Spleen (tissue), 11 donors: ENCODE data around the gene ZNF467. TPM values are rescaled to one million over a fixed set of nuclear protein-coding genes. Genes with fewer than 3 reads are reported as not detected.

ENCODE experiments used
- DNase-seq: peaks from one replicate; pipeline ENCODE4 v3.0.0-alpha.2; 2020
- H3K27ac ChIP-seq, 8 donors: fragments of 200-600 bp; sonication (generic) in 7 of 8; 1 replicate in 4 of 8; 2 replicates in 4 of 8; pipeline versions ENCODE4 v1.5.0 to v1.8.0; 2016 to 2021; ENCODE audit warnings: inconsistent platforms in 4 of 8, mild to moderate bottlenecking in 4 of 8, moderate library complexity in 1 of 8
- H3K27me3 ChIP-seq, 7 donors: fragments of 200-600 bp; sonication (generic) in 6 of 7; replicated peaks in 1 of 7; 1 replicate in 4 of 7; 2 replicates in 3 of 7; pipeline versions ENCODE4 v1.5.0 to v1.8.0; 2016 to 2021; ENCODE audit warnings: inconsistent platforms in 3 of 7, mild to moderate bottlenecking in 1 of 7
- H3K36me3 ChIP-seq, 6 donors: fragments of 200-600 bp; sonication (generic) in 5 of 6; 1 replicate in 4 of 6; 2 replicates in 2 of 6; pipeline versions ENCODE4 v1.5.0 to v1.8.0; 2016 to 2021; ENCODE audit warnings: inconsistent platforms in 2 of 6
- H3K4me1 ChIP-seq, 6 donors: fragments of 200-600 bp; sonication (generic) in 5 of 6; 1 replicate in 3 of 6; 2 replicates in 3 of 6; pipeline versions ENCODE4 v1.5.0 to v1.8.0; 2016 to 2021; ENCODE audit warnings: inconsistent platforms in 3 of 6
- H3K4me3 ChIP-seq, 8 donors: fragments of 200-600 bp; sonication (generic) in 7 of 8; 1 replicate in 4 of 8; 2 replicates in 4 of 8; pipeline versions ENCODE4 v1.5.0 to v1.8.0; 2016 to 2021; ENCODE audit warnings: inconsistent platforms in 4 of 8, mild to moderate bottlenecking in 4 of 8, moderate library complexity in 2 of 8
- H3K9me3 ChIP-seq, 8 donors: fragments of 200-600 bp; sonication (generic) in 7 of 8; 1 replicate in 4 of 8; 2 replicates in 4 of 8; pipeline versions ENCODE4 v1.5.0 to v1.8.0; 2016 to 2021; ENCODE audit warnings: inconsistent platforms in 4 of 8
- POLR2A ChIP-seq, 3 donors: fragments of 450-650 bp; IDR thresholded peaks; one replicate each; pipeline ENCODE4 v1.5.1; 2017; ENCODE audit warnings: antibody characterized with exemption in 3 of 3, mild to moderate bottlenecking in 1 of 3
- POLR2AphosphoS5 ChIP-seq, 3 donors: sonication (generic); formaldehyde crosslinking; IDR thresholded peaks; one replicate each; pipeline ENCODE4 v1.5.1; 2017; ENCODE audit warnings: antibody characterized with exemption in 3 of 3
- WGBS, 5 donors: extraction: QIAGEN DNeasy Blood & Tissue Kit in 3 of 5; methylation state at CpG; one replicate each; pipeline versions ENCODE4 v1.1.5 to v1.1.7; 2013 to 2018; 5-methylcytosine and 5-hydroxymethylcytosine counted together
- intact Hi-C: fragments of 100-400 bp; cut with DNase I; formaldehyde crosslinking; loops from one replicate; pipeline ENCODE4 v1.15.0; 2023; ENCODE audit warnings: low total_unique reads
- polyA plus RNA-seq, 3 donors: library from polyadenylated mRNA; stranded (reverse); fragments of 200-250 nt; gene quantifications; one replicate each; pipeline ENCODE4 v1.2.1, GENCODE V29; 2013
- total RNA-seq, 7 donors: library from RNA; depleted of rRNA in 3 of 7; stranded (reverse); fragments of >200 nt in 3 of 7; fragmentation: NEBNext Ultra II Directional in 4 of 7; extraction: Animal tissue kit (Norgen Biotek cat#: 25700) in 4 of 7; gene quantifications; one replicate each; pipeline versions ENCODE4 v1.1.0 to v1.2.1, GENCODE V29; 2016 to 2021
- TF ChIP-seq, protein P1 (sequence below), 11 experiments: fragments of 200-600 bp in 7 of 11; fragments of 450-650 bp in 4 of 11; sonication (generic) in 4 of 11; IDR thresholded peaks in 8 of 11; conservative IDR thresholded peaks in 3 of 11; 1 replicate in 7 of 11; 2 replicates in 4 of 11; pipeline versions ENCODE4 v1.4.0 to v1.8.0; 2016 to 2021; ENCODE audit warnings: antibody characterized with exemption in 11 of 11, inconsistent platforms in 4 of 11, mild to moderate bottlenecking in 1 of 11
- donor health status: healthy with polysubstance abuse.
- donor health status: DM: no; HTN: no; CAD: no; lungs with moderate emphysema.
- donor health status: DM: no; HTN: no; CAD: no.
- donor health status: Bipolar disorder and iron deficiency.
- donor health status: healthy.
- donor health status: DM: no; HTN: no; CAD: no.
- donor health status: DM: yes; HTN: yes; CAD: no.

ZNF467 gene
- total and polyA plus RNA-seq, 10 donors = 6.0 to 48.5 (median 31.3) TPM

GRCh38 chr7:149716007-149716931 is 57.1 kb downstream of the ZNF467 start:
- H3K9me3 ChIP-seq = peaks cover 0 to 16% (median 9%) of the 10 kb centered on the region in 8 donors
- intact Hi-C loops = no loop called here
- H3K4me3 ChIP-seq = peak overlapping the region in 3 of 8 donors; percentile 66 to 92 (median 82)
- no peaks in the 10 kb centered on the region for H3K27me3 ChIP-seq
- peak; percentile 77 for DNase-seq
- H3K27ac ChIP-seq = peak overlapping the region in 3 of 8 donors; percentile 71 to 81 (median 74)
- peaks cover 0 to 23% (median 8%) of the 10 kb centered on the region in 6 donors for H3K36me3 ChIP-seq
- 76 to 86% (median 84%) methylated on average over 11 of the region's 11 CpGs for WGBS, 5 donors
- H3K4me1 ChIP-seq = peaks cover 7 to 46% (median 22%) of the 10 kb centered on the region in 6 donors
- TF ChIP-seq POLR2A (IDR thresholded peaks at IDR 0.05) = no peak
- TF ChIP-seq, protein P1, sequence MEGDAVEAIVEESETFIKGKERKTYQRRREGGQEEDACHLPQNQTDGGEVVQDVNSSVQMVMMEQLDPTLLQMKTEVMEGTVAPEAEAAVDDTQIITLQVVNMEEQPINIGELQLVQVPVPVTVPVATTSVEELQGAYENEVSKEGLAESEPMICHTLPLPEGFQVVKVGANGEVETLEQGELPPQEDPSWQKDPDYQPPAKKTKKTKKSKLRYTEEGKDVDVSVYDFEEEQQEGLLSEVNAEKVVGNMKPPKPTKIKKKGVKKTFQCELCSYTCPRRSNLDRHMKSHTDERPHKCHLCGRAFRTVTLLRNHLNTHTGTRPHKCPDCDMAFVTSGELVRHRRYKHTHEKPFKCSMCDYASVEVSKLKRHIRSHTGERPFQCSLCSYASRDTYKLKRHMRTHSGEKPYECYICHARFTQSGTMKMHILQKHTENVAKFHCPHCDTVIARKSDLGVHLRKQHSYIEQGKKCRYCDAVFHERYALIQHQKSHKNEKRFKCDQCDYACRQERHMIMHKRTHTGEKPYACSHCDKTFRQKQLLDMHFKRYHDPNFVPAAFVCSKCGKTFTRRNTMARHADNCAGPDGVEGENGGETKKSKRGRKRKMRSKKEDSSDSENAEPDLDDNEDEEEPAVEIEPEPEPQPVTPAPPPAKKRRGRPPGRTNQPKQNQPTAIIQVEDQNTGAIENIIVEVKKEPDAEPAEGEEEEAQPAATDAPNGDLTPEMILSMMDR (IDR thresholded peaks at IDR 0.05 in 8 of 11, conservative IDR thresholded peaks at IDR 0.05 in 3 of 11) = no peak
- no peak for TF ChIP-seq POLR2AphosphoS5 (IDR thresholded peaks at IDR 0.05)

DNA sequence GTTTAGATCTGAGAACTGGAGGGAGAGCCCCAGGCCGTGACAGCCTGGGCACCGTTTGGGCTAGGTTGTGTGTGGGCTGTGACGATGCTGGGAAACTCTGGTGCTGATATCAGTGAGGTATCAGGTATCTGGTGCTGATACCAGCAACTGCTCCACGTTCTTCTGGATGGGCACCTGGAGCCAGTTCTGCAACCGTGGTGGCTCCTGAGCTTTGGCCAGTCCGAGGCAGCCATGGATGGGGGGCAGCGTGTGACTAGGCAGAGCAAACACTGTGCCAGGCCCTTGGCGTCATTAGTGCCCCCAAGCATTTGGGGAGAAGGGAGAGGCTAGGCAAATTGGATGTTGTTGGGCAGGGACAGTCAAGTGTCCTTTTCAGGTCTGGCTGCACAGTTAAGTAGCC is 57.9 kb downstream of the ZNF467 start:
- Histone ChIP-seq H3K4me1 (peaks cover 7 to 45% (median 22%) of the 10 kb centered on the region in 6 donors), H3K4me3 (peak overlapping the region; percentile 59 to 92 (median 65)), H3K36me3 (peaks cover 0 to 15% (median under 1%) of the 10 kb centered on the region in 6 donors), H3K27ac (peak overlapping the region in 6 of 8 donors; percentile 8 to 81 (median 72)), H3K9me3 (peaks cover 4 to 24% (median 17%) of the 10 kb centered on the region in 8 donors), H3K27me3 (no peaks in the 10 kb centered on the region)
- 55 to 68% (median 64%) methylated on average over 6 to 8 of the region's 8 CpGs for WGBS, 5 donors
- no peak for TF ChIP-seq POLR2A (IDR thresholded peaks at IDR 0.05)
- TF ChIP-seq, protein P1 (IDR thresholded peaks at IDR 0.05 in 8 of 11, conservative IDR thresholded peaks at IDR 0.05 in 3 of 11) = no peak
- no peak for TF ChIP-seq POLR2AphosphoS5 (IDR thresholded peaks at IDR 0.05)
- intact Hi-C loops = no loop called here
- DNase-seq = peak; percentile 80

GRCh38 chr7:149714910-149715471 is 58.4 kb downstream of the ZNF467 start:
- intact Hi-C loops = no loop called here
- Histone ChIP-seq H3K27me3 (no peaks in the 10 kb centered on the region), H3K9me3 (peaks cover 5 to 29% (median 22%) of the 10 kb centered on the region in 8 donors), H3K4me3 (peak overlapping the region; percentile 59 to 92 (median 65)), H3K27ac (peak overlapping the region; percentile 8 to 81 (median 59)), H3K4me1 (peaks cover 7 to 40% (median 22%) of the 10 kb centered on the region in 6 donors), H3K36me3 (peaks cover 0 to 10% (median 0%) of the 10 kb centered on the region in 6 donors)
- TF ChIP-seq POLR2A (IDR thresholded peaks at IDR 0.05) = no peak
- TF ChIP-seq, protein P1 (IDR thresholded peaks at IDR 0.05 in 8 of 11, conservative IDR thresholded peaks at IDR 0.05 in 3 of 11) = no peak
- TF ChIP-seq POLR2AphosphoS5 (IDR thresholded peaks at IDR 0.05) = peak in 2 of 3 donors; percentile 62 to 65
- 1 to 3% (median 1%) methylated on average over 17 to 48 of the region's 48 CpGs for WGBS, 5 donors
- DNase-seq = peak; percentile 93

Other genes starting within 250 kb of the ZNF467 start
- gene ZNF862, start 64.8 kb upstream of the ZNF467 start, total RNA-seq = 10 to 100 TPM; 19.0 to 39.8 (median 30.2) TPM
- gene ZNF862, start 64.8 kb upstream of the ZNF467 start, polyA plus RNA-seq = 1 to 10 TPM; 4.4 to 9.9 (median 6.0) TPM
- gene ATP6V0E2, start 100.4 kb upstream of the ZNF467 start, total RNA-seq = 10 to 100 TPM; 19.3 to 33.3 (median 28.0) TPM
- 10 to 100 TPM; 23.0 to 35.4 (median 33.4) TPM for gene ATP6V0E2, start 100.4 kb upstream of the ZNF467 start, polyA plus RNA-seq